CD4-positive, alpha-beta T cell (primary cell): ENCODE results near the gene SPCS3. TPM values are rescaled to one million over a fixed set of nuclear protein-coding genes. Genes with fewer than 3 reads are reported as not detected.
"Not testable (repeated sequence)": the region's sequence is repeated elsewhere in the genome, so short reads cannot be mapped to it uniquely, and the experiment has no call there.

Source experiments
- ATAC-seq: fragments of 200-7000 bp; cut with Tn5 transposase; one replicate; pipeline ENCODE4 v1.10.0; 2022; ENCODE audit warnings: mild to moderate bottlenecking; ENCODE audit not compliant: poor library complexity
- CTCF ChIA-PET: fragments of 350-600 bp; sonication (Branson Sonifier 250); formaldehyde crosslinking; loops from one replicate; lab custom pipeline; 2021; ENCODE audit warnings: antibody characterized with exemption, inconsistent platforms; lab: Charles Lee
- POLR2A ChIA-PET: fragments of 350-600 bp; sonication (Branson Sonifier 250); formaldehyde crosslinking; loops from one replicate; lab custom pipeline; 2021; ENCODE audit warnings: antibody characterized with exemption, inconsistent platforms; lab: Charles Lee
- DNase-seq, 14 experiments: peaks; one replicate each; pipeline ENCODE4 v3.0.0-alpha.2; 2013 to 2020; ENCODE audit warnings: mixed read lengths in 2 of 14
- H3K27ac ChIP-seq, 2 donors: one replicate each; pipeline versions ENCODE4 v1.5.1 to v1.7.0; 2013; ENCODE audit warnings: low read length in 2 of 2, low read depth in 1 of 2, mild to moderate bottlenecking in 1 of 2
- H3K27me3 ChIP-seq, 2 experiments: 1 replicate in 1 of 2; 2 replicates in 1 of 2; pipeline versions ENCODE4 v1.6.1 to v1.7.0; 2013; ENCODE audit warnings: low read length in 2 of 2, control low read depth in 1 of 2, mild to moderate bottlenecking in 1 of 2, moderate library complexity in 1 of 2; ENCODE audit not compliant: insufficient read depth in 2 of 2, control insufficient read depth in 1 of 2
- H3K36me3 ChIP-seq: one replicate; pipeline ENCODE4 v1.6.1; 2013; ENCODE audit warnings: low read length, control low read depth; ENCODE audit not compliant: insufficient read depth
- H3K4me1 ChIP-seq: one replicate; pipeline ENCODE4 v1.6.1; 2013; ENCODE audit warnings: low read length, control low read depth; ENCODE audit not compliant: insufficient read depth
- H3K4me3 ChIP-seq: one replicate; pipeline ENCODE4 v1.5.1; 2013; ENCODE audit warnings: mild to moderate bottlenecking, low read length, moderate library complexity
- H3K9me3 ChIP-seq, 2 experiments: 1 replicate in 1 of 2; 2 replicates in 1 of 2; pipeline versions ENCODE4 v1.6.1 to v1.7.0; 2013; ENCODE audit warnings: low read length in 2 of 2, mild to moderate bottlenecking in 2 of 2, control low read depth in 1 of 2, moderate library complexity in 1 of 2; ENCODE audit not compliant: control insufficient read depth in 1 of 2, insufficient read depth in 1 of 2
- H3K27ac Mint-ChIP-seq: one replicate; pipeline ENCODE4 v1.8.0; 2020; ENCODE audit warnings: mixed read lengths
- H3K27me3 Mint-ChIP-seq: one replicate; pipeline ENCODE4 v1.8.0; 2021; ENCODE audit warnings: mixed read lengths
- H3K36me3 Mint-ChIP-seq: one replicate; pipeline ENCODE4 v1.8.0; 2021; ENCODE audit warnings: low read depth, mixed read lengths
- H3K4me1 Mint-ChIP-seq: one replicate; pipeline ENCODE4 v1.8.0; 2021; ENCODE audit warnings: low read depth, mixed read lengths
- H3K4me3 Mint-ChIP-seq: one replicate; pipeline ENCODE4 v1.8.0; 2020; ENCODE audit warnings: mild to moderate bottlenecking, mixed read lengths
- H3K9me3 Mint-ChIP-seq: one replicate; pipeline ENCODE4 v1.8.0; 2020; ENCODE audit warnings: mixed read lengths
- CTCF ChIP-seq: fragments of 200-600 bp; IDR thresholded peaks from one replicate; pipeline ENCODE4 v1.8.0; 2022; ENCODE audit warnings: antibody characterized with exemption, mild to moderate bottlenecking
- intact Hi-C, 2 experiments: fragments of 100-400 bp; cut with DNase I in 1 of 2; cut with micrococcal nuclease in 1 of 2; formaldehyde crosslinking; loops; one replicate each; pipeline versions ENCODE4 v1.15.1 to v1.9.0; 2023 to 2025; cut with DNase I, micrococcal nuclease
- total RNA-seq, 174 experiments: library from RNA in 2 of 174; stranded (reverse) in 2 of 174; gene quantifications; one replicate each; pipeline ENCODE4 v1.2.3 and lab custom pipeline; 2021 to 2026

Gene SPCS3
- total RNA-seq, 2 experiments from 2014 or later, result 149 TPM

GRCh38 chr4:176343286-176343685 is 23.5 kb downstream of the SPCS3 start:
- no peaks in the 10 kb centered on the region for H3K27me3 Mint-ChIP-seq
- Histone ChIP-seq H3K27ac (no peak overlapping the region), H3K4me1 (no peaks in the 10 kb centered on the region), H3K36me3 (peaks cover 3% of the 10 kb centered on the region), H3K9me3 (peaks cover 20 to 28% of the 10 kb centered on the region in 2 experiments), H3K4me3 (no peak overlapping the region), H3K27me3 (no peaks in the 10 kb centered on the region)
- H3K9me3 Mint-ChIP-seq, result peaks cover 4% of the 10 kb centered on the region
- DNase-seq (no peak), ATAC-seq (no peak)
- peaks cover 7% of the 10 kb centered on the region for H3K4me1 Mint-ChIP-seq
- POLR2A ChIA-PET, result no interaction called here
- no peak for TF ChIP-seq CTCF
- H3K4me3 Mint-ChIP-seq, result no peak overlapping the region
- H3K27ac Mint-ChIP-seq, result no peak overlapping the region
- H3K36me3 Mint-ChIP-seq, result peaks cover 11% of the 10 kb centered on the region
- intact Hi-C loops, result loop anchor here (5.0 to 10.0 kb wide), 3 partner anchors 196 to 1978 kb away; no protein-coding TSS in a partner anchor
- CTCF ChIA-PET, result no interaction called here

GRCh38 chr4:176345346-176345745 is 25.6 kb downstream of the SPCS3 start:
- DNase-seq, POLR2A ChIA-PET: not testable (repeated sequence)
- intact Hi-C loops, result loop anchor here in 1 of 2 experiments (10.0 kb wide), 1 partner anchor 1981 kb away; no protein-coding TSS in a partner anchor

GRCh38 chr4:176346836-176347235 is 27.1 kb downstream of the SPCS3 start:
- POLR2A ChIA-PET, H3K36me3 ChIP-seq, H3K4me3 ChIP-seq, H3K27ac ChIP-seq, CTCF ChIA-PET, H3K27me3 Mint-ChIP-seq, H3K4me3 Mint-ChIP-seq, ATAC-seq, H3K4me1 ChIP-seq, H3K27ac Mint-ChIP-seq, H3K27me3 ChIP-seq, H3K4me1 Mint-ChIP-seq, DNase-seq, H3K9me3 Mint-ChIP-seq: not testable (repeated sequence)
- H3K36me3 Mint-ChIP-seq, result peaks cover 16% of the 10 kb centered on the region
- H3K9me3 ChIP-seq, result peaks cover 20 to 33% of the 10 kb centered on the region in 2 experiments
- intact Hi-C loops, result loop anchor here in 1 of 2 experiments (10.0 kb wide), 1 partner anchor 1982 kb away; no protein-coding TSS in a partner anchor

More at GRCh38 chr4:176345346-176345745, 25.6 kb downstream of the SPCS3 start:
- CTCF ChIA-PET, ATAC-seq, H3K4me1 Mint-ChIP-seq, H3K9me3 Mint-ChIP-seq, H3K27me3 Mint-ChIP-seq, H3K36me3 ChIP-seq, H3K27ac Mint-ChIP-seq, H3K4me1 ChIP-seq, H3K27me3 ChIP-seq, H3K4me3 Mint-ChIP-seq, H3K4me3 ChIP-seq, H3K27ac ChIP-seq: not testable (repeated sequence)
- peaks cover 20 to 28% of the 10 kb centered on the region in 2 experiments for H3K9me3 ChIP-seq
- peaks cover 20% of the 10 kb centered on the region for H3K36me3 Mint-ChIP-seq

GRCh38 chr4:176350671-176351070 is 30.9 kb downstream of the SPCS3 start:
- no peak for TF ChIP-seq CTCF
- H3K27me3 ChIP-seq, result no peaks in the 10 kb centered on the region
- intact Hi-C loops, result no loop called here
- no peak for ATAC-seq
- H3K9me3 ChIP-seq, result peaks cover 0 to 5% of the 10 kb centered on the region in 2 experiments
- no peaks in the 10 kb centered on the region for H3K4me1 ChIP-seq
- no peaks in the 10 kb centered on the region for H3K27me3 Mint-ChIP-seq
- no peaks in the 10 kb centered on the region for H3K36me3 ChIP-seq
- DNase-seq, result no peak
- POLR2A ChIA-PET, result no interaction called here
- H3K4me3 Mint-ChIP-seq, result no peak overlapping the region
- no peak overlapping the region for H3K27ac Mint-ChIP-seq
- peaks cover 13% of the 10 kb centered on the region for H3K36me3 Mint-ChIP-seq
- no peak overlapping the region for H3K27ac ChIP-seq
- no peaks in the 10 kb centered on the region for H3K9me3 Mint-ChIP-seq
- CTCF ChIA-PET, result no interaction called here
- no peaks in the 10 kb centered on the region for H3K4me1 Mint-ChIP-seq
- H3K4me3 ChIP-seq, result no peak overlapping the region
